GM12864 (cell line): ENCODE results near the gene LRPAP1.

ENCODE experiments used
- DNase-seq: peaks from one replicate; pipeline ENCODE4 v3.0.0-alpha.2; 2011; ENCODE audit warnings: low read depth
- H3K4me3 ChIP-seq: 2 replicates; pipeline ENCODE4 v1.5.1; 2011; ENCODE audit warnings: mild to moderate bottlenecking, low read depth, low read length, control low read depth
- TF ChIP-seq, protein P1 (sequence below): IDR thresholded peaks from 2 replicates; pipeline ENCODE4 v1.5.1; 2011; ENCODE audit warnings: low read depth, mild to moderate bottlenecking, moderate library complexity, low read length, control low read depth, inconsistent platforms; ENCODE audit errors: missing control alignments

Gene LRPAP1

DNA sequence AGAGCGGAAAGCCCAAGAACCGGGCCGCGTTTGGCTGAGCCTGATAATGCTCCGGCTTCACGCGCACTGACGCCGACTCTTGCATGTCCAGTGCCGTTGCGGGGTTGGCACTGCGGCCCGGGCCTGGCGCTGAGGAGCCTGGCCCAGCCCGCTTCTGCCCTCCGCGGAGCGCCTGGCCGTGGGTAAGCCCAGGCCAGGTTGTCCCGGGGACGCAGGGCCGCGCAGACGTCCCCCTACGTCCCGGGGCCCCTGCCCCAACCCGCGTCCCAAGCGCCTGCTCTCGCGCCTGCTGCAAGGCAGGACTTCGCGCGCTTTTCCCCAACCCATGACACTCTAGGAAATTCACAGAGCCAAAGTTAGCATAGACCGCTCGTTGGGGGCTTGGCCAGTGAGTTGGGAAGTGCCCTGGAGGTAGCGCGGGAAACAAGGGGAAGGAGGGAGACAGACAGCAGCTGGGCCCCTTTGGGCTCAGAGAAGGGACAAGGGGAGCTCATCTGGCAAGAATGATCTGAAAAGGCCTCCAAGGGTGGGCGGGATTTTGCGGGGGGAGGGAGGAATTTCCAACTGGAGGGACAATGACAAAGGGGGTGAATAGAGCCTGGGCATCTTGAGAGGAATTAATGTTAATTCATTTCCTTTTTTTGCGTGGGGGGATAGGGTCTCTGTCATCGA lies 665 bp upstream of the LRPAP1 start:
- TF ChIP-seq, protein P1, sequence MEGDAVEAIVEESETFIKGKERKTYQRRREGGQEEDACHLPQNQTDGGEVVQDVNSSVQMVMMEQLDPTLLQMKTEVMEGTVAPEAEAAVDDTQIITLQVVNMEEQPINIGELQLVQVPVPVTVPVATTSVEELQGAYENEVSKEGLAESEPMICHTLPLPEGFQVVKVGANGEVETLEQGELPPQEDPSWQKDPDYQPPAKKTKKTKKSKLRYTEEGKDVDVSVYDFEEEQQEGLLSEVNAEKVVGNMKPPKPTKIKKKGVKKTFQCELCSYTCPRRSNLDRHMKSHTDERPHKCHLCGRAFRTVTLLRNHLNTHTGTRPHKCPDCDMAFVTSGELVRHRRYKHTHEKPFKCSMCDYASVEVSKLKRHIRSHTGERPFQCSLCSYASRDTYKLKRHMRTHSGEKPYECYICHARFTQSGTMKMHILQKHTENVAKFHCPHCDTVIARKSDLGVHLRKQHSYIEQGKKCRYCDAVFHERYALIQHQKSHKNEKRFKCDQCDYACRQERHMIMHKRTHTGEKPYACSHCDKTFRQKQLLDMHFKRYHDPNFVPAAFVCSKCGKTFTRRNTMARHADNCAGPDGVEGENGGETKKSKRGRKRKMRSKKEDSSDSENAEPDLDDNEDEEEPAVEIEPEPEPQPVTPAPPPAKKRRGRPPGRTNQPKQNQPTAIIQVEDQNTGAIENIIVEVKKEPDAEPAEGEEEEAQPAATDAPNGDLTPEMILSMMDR, result no peak
- DNase-seq, result no peak
- peak overlapping the region; percentile 40 for H3K4me3 ChIP-seq

DNA sequence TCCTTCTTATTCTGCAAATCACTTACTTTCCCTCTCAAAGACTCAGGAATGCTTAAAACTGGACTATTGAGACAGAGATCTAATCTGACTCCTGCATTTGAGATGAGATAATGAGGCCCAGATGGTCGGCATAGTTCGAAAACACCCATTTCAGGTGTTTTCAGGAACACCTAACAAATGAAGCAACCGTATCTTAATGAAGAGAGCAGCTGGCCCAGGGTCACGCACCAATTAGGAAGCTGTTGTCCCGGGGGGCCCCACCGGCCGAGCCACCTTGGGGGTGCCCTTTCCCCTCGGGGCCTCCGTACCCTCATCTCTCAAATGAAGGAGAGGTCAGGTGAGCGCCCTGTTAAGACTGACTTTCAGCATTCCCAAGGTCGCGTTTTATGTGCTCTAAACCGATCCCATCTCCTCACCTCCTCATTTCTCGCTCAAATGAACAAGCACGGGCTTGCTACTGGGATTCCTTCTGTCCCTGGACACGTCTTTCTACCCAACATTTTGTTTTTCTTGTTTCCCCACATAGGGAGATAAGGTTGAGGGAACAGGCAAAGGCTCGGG lies 824 bp downstream of the LRPAP1 start:
- no peak for DNase-seq
- H3K4me3 ChIP-seq, result peak overlapping the region; percentile 79
- TF ChIP-seq, protein P1, result no peak

DNA sequence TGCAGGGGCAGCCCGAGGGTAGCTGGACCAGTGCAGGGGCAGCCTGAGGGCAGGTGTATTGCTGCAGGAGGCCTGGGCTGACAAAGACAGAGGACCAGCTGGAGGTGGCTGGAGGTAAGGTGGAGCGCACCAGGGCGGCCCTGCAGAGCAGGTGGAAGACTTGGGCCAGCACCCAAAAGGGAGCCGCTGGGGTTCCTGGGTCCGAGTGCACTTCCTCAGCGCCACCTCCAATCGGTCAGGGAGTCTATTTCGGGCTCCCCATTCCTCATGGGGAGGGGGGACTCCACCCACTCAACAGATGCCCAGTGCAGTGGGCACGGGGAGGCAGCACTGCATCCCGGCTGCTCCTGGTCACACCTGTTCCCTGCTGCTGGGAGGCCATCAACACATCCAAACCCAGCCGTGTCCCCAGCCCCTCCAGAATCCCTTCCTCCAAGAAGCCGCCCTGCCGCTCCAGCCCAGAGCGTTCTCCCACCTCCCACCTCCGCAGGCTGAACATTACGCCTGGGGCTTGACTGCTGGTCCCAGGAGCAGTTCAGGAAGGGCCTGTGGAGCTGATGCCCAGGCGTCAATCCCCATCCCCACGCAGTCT lies 1.5 kb downstream of the LRPAP1 start:
- TF ChIP-seq, protein P1, result no peak
- no peak for DNase-seq
- peak overlapping the region; percentile 79 for H3K4me3 ChIP-seq

DNA sequence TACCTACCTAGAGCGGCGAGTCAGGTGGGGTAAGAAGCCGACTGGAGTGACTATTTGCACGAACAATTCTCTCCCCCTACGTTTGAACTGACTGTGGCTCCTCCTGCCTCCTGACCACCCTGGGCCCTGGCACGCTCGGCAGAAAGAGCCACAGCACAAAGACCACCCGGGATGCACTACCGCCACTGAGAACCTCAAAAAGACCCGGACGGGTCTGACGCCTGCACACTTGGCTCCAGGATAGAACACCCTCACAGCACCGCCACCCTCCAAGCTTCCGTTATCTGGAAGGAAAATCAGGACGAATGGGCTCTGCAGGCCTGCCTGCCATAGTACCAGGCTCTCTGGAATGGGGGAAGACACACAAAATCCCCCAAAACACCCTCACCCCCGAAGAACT lies 2.2 kb downstream of the LRPAP1 start:
- DNase-seq, result no peak
- H3K4me3 ChIP-seq, result no peak overlapping the region
- TF ChIP-seq, protein P1, result no peak

DNA sequence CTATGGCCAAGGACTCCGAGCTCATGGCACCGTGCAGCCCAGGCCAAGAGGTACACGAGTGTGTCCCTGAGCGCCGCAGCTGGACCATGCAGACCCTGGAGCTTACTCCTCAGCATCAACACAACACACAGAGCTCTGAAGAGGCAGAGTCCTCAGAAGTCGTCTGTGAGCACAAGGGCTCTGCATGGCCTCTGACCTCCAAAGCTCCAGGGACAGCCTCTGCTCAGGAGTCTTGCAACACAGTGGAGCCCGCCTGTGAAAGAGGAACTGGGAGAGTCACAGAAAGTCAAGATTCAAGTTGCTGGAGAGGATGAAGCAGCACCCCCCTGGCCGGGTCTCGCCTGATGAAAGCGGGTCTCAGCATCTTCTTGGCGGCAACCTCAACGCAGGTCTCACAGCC lies 2.9 kb downstream of the LRPAP1 start:
- no peak overlapping the region for H3K4me3 ChIP-seq
- DNase-seq, result no peak

DNA sequence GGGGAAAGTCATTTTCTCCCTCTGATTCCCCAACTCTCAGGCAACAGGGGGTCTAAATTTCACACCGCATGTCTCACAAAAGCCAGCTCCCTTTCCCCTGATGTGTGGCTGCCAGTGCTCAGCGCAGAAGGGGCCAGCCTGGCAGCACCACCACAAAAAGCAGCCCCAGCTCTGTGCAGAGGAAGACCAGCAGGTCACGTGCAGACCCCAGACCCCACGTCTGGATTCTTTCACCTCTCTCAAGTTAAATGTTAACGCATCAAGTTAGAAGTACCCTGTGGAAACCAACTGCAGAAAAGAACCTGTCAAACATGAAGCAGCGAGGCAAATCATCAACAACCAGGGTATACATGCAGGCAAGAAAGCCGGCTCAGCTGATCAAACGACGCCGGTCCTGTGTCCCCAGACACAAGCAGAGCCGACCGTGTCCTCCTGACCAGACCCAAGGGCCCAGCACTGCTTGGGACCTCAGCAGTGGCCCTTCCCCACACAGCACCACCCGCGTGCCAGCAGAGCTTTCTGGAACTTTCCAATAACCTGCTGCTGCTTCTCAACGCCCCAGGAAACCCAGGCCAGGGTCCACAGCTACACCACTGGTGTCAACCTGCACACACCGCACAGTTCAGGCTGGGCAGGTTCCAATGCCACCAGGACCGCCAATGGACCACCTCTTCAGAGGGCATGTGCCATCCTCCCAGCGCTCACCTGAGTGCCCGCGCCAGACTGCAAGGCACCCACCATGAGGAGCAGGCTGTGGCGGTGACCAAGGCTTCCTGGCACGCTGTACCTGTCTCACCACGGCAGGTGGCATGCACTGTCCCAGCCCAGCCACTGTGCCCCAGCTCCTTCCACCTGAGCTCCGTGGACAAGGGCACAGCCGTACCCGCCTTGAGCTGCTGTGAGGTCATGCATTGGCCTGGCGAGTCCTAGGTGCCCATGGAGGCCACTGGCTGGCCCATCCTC lies 4.0 kb downstream of the LRPAP1 start:
- DNase-seq, result no peak
- H3K4me3 ChIP-seq, result no peak overlapping the region
- TF ChIP-seq, protein P1, result no peak

More for the DNA sequence above, 2.9 kb downstream of the LRPAP1 start:
- TF ChIP-seq, protein P1, result no peak
